Effector memory CD8-positive, alpha-beta T cell (primary cell): Measurements from ENCODE around the gene ARVCF.

ENCODE experiments used
- ATAC-seq: fragments of 150-1000 bp; cut with Tn5 transposase; replicated peaks from 2 replicates; pipeline ENCODE4 v1.10.0; 2021; ENCODE audit warnings: mild to moderate bottlenecking, moderate library complexity
- DNase-seq, 3 experiments: peaks; one replicate each; pipeline ENCODE4 v3.0.0; 2021
- H3K27ac Mint-ChIP-seq, 2 donors: one replicate each; pipeline ENCODE4 v1.8.0; 2022; ENCODE audit warnings: mild to moderate bottlenecking in 2 of 2, mixed read lengths in 2 of 2, moderate library complexity in 2 of 2
- H3K27me3 Mint-ChIP-seq, 2 donors: one replicate each; pipeline ENCODE4 v1.8.0; 2022; ENCODE audit warnings: mixed read lengths in 2 of 2
- H3K36me3 Mint-ChIP-seq: one replicate; pipeline ENCODE4 v1.8.0; 2022; ENCODE audit warnings: mild to moderate bottlenecking, moderate library complexity, mixed read lengths; ENCODE audit not compliant: insufficient read depth
- H3K4me1 Mint-ChIP-seq, 2 donors: one replicate each; pipeline ENCODE4 v1.8.0; 2022; ENCODE audit warnings: low read depth in 2 of 2, mixed read lengths in 2 of 2
- H3K4me3 Mint-ChIP-seq, 2 donors: one replicate each; pipeline ENCODE4 v1.8.0; 2022; ENCODE audit warnings: mild to moderate bottlenecking in 2 of 2, mixed read lengths in 2 of 2, moderate library complexity in 2 of 2
- H3K9me3 Mint-ChIP-seq, 2 donors: one replicate each; pipeline ENCODE4 v1.8.0; 2022; ENCODE audit warnings: mixed read lengths in 2 of 2
- total RNA-seq, 9 experiments: gene quantifications; one replicate each; lab custom pipeline; 2026; lab: John Stamatoyannopoulos, UW

The ARVCF gene, protein sequence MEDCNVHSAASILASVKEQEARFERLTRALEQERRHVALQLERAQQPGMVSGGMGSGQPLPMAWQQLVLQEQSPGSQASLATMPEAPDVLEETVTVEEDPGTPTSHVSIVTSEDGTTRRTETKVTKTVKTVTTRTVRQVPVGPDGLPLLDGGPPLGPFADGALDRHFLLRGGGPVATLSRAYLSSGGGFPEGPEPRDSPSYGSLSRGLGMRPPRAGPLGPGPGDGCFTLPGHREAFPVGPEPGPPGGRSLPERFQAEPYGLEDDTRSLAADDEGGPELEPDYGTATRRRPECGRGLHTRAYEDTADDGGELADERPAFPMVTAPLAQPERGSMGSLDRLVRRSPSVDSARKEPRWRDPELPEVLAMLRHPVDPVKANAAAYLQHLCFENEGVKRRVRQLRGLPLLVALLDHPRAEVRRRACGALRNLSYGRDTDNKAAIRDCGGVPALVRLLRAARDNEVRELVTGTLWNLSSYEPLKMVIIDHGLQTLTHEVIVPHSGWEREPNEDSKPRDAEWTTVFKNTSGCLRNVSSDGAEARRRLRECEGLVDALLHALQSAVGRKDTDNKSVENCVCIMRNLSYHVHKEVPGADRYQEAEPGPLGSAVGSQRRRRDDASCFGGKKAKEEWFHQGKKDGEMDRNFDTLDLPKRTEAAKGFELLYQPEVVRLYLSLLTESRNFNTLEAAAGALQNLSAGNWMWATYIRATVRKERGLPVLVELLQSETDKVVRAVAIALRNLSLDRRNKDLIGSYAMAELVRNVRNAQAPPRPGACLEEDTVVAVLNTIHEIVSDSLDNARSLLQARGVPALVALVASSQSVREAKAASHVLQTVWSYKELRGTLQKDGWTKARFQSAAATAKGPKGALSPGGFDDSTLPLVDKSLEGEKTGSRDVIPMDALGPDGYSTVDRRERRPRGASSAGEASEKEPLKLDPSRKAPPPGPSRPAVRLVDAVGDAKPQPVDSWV
- 1.3 to 9.5 (median 3.2) reads per million in 9 experiments for total RNA-seq

DNA sequence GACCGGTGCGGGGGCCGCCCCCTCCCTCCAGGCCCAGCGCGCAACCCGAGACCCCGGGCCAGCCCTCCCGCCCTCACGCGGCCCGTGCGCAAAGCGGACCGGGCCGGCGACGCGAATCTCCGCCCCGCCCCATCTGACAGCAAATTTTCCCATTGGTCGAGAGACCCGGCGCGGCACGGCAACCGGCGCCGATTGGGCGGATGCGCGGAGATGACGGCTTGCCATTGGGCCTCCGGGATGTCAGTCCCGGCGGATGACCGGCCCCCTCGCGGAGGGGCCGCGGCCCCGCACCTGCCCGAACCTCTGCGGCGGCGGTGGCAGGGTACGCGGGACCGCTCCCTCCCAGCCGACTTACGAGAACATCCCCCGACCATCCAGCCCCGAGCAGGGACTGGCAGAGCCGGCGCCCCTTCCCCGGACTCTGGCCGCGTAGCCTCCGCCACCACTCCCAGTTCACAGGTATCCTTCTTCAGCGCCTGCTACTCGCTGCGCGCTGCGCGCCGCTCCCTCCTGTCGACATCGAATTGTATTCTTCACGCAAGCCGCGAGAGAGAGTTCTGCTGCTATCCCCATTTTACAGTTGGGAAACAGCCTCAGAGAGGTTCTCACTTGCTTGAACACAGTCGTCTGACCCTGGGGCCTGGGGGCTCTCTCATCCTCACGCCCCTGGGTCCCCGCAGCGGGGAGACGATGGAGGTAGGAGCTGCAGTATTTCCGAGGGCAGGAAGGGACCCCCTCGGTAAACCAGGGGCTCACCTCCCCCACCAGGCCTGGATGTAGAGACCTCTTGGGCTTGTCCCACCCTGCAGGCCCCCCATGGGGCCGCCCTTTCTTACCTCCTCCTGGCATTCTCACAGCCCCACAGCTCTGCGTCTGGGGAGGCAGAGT is at the start of gene ARVCF:
TSS of gene ARVCF (minus strand) at position 90 of the 888 bp plus-strand sequence. CDS start 26,029 bp downstream, outside the sequence.
- H3K27me3 Mint-ChIP-seq = peaks cover 0 to 7% of the 10 kb centered on the region in 2 donors
- H3K36me3 Mint-ChIP-seq = peaks cover 18% of the 10 kb centered on the region
- H3K27ac Mint-ChIP-seq = peak within 1 kb of the TSS in 1 of 2 donors; percentile 66
- peak within 1 kb of the TSS; percentile 84 to 85 for H3K4me3 Mint-ChIP-seq
- peak; percentile 65 for ATAC-seq
- H3K9me3 Mint-ChIP-seq = no peaks in the 10 kb centered on the region
- peaks cover 11 to 18% of the 10 kb centered on the region in 2 donors for H3K4me1 Mint-ChIP-seq
- DNase-seq = peak; percentile 90 to 92 (median 91)

GRCh38 chr22:20065896-20066616 is 49.4 kb upstream of the ARVCF start:
- ATAC-seq = no peak
- H3K36me3 Mint-ChIP-seq = peaks cover 14% of the 10 kb centered on the region
- peaks cover 4 to 7% of the 10 kb centered on the region in 2 donors for H3K4me1 Mint-ChIP-seq
- H3K27ac Mint-ChIP-seq = peak overlapping the region in 1 of 2 donors; percentile 4
- H3K27me3 Mint-ChIP-seq = no peaks in the 10 kb centered on the region
- DNase-seq = no peak
- no peaks in the 10 kb centered on the region for H3K9me3 Mint-ChIP-seq
- H3K4me3 Mint-ChIP-seq = no peak overlapping the region

GRCh38 chr22:20064545-20065262 is 48.1 kb upstream of the ARVCF start:
- Mint-ChIP-seq H3K36me3 (peaks cover 14% of the 10 kb centered on the region), H3K27ac (no peak overlapping the region), H3K9me3 (no peaks in the 10 kb centered on the region), H3K27me3 (no peaks in the 10 kb centered on the region), H3K4me3 (no peak overlapping the region), H3K4me1 (peaks cover 4 to 7% of the 10 kb centered on the region in 2 donors)
- DNase-seq (no peak), ATAC-seq (no peak)

GRCh38 chr22:20064140-20064480 is 47.5 kb upstream of the ARVCF start:
- no peak overlapping the region for H3K27ac Mint-ChIP-seq
- H3K36me3 Mint-ChIP-seq = peaks cover 14% of the 10 kb centered on the region
- no peaks in the 10 kb centered on the region for H3K27me3 Mint-ChIP-seq
- DNase-seq (no peak), ATAC-seq (no peak)
- no peak overlapping the region for H3K4me3 Mint-ChIP-seq
- H3K4me1 Mint-ChIP-seq = peaks cover 4 to 11% of the 10 kb centered on the region in 2 donors
- H3K9me3 Mint-ChIP-seq = no peaks in the 10 kb centered on the region

DNA sequence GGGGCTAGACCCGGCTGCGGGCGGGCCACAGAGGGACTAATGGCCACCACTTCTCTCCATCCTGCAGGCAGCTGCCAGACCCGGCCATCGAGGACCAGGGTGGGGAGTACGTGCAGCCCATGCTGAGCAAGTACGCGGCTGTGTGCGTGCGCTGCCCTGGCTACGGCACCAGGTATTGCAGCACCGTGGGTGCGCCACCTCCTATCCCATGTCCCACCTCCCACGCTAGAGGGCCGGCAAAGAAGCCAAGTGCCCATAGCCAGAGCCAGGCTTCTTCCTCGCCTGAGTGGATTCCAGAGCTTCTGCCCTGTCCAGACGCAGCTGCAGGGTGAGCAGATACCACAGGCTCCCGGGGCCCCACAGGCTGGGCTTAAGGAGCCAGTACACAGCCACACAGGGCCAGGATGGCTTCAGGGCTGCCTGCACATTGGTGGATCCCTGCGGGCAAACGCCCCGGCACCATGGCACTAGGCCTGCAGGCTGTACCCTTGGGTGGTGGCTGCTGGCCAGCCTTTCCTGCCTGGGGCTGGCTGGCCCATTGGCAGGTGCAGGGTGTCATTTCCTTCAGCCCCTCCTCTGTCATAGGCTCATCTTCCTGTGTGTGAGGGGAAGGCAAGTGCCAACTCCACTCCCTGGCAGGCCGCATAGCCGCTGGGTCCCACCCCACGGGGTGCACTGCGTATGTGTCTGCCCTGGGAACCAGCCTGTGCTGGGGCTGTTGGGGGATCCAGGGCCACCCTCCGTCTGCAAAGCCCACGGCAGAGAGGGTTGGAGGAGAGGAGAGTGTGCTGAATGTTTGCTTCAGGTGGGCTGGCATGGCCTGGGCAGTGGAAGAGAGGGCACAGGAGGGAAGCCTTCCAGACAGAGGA is 46.9 kb upstream of the ARVCF start:
- Mint-ChIP-seq H3K27ac (no peak overlapping the region), H3K36me3 (peaks cover 14% of the 10 kb centered on the region), H3K27me3 (no peaks in the 10 kb centered on the region), H3K4me3 (no peak overlapping the region), H3K9me3 (no peaks in the 10 kb centered on the region), H3K4me1 (peaks cover 7 to 14% of the 10 kb centered on the region in 2 donors)
- ATAC-seq (no peak), DNase-seq (no peak)

GRCh38 chr22:20062766-20063083 is 46.1 kb upstream of the ARVCF start:
- no peaks in the 10 kb centered on the region for H3K9me3 Mint-ChIP-seq
- peaks cover 16% of the 10 kb centered on the region for H3K36me3 Mint-ChIP-seq
- no peak overlapping the region for H3K27ac Mint-ChIP-seq
- H3K4me1 Mint-ChIP-seq = peaks cover 10 to 20% of the 10 kb centered on the region in 2 donors
- no peak overlapping the region for H3K4me3 Mint-ChIP-seq
- no peaks in the 10 kb centered on the region for H3K27me3 Mint-ChIP-seq
- DNase-seq = no peak
- ATAC-seq = no peak

GRCh38 chr22:20062043-20062765 is 45.6 kb upstream of the ARVCF start:
- no peaks in the 10 kb centered on the region for H3K27me3 Mint-ChIP-seq
- peaks cover 17% of the 10 kb centered on the region for H3K36me3 Mint-ChIP-seq
- H3K9me3 Mint-ChIP-seq = no peaks in the 10 kb centered on the region
- DNase-seq (no peak), ATAC-seq (no peak)
- no peak overlapping the region for H3K4me3 Mint-ChIP-seq
- H3K4me1 Mint-ChIP-seq = peaks cover 10 to 20% of the 10 kb centered on the region in 2 donors
- H3K27ac Mint-ChIP-seq = no peak overlapping the region

GRCh38 chr22:20061481-20061861 is 44.8 kb upstream of the ARVCF start:
- DNase-seq (no peak), ATAC-seq (no peak)
- no peaks in the 10 kb centered on the region for H3K27me3 Mint-ChIP-seq
- no peaks in the 10 kb centered on the region for H3K9me3 Mint-ChIP-seq
- peaks cover 13% of the 10 kb centered on the region for H3K36me3 Mint-ChIP-seq
- H3K4me3 Mint-ChIP-seq = no peak overlapping the region
- H3K27ac Mint-ChIP-seq = no peak overlapping the region
- peaks cover 10 to 20% of the 10 kb centered on the region in 2 donors for H3K4me1 Mint-ChIP-seq

DNA sequence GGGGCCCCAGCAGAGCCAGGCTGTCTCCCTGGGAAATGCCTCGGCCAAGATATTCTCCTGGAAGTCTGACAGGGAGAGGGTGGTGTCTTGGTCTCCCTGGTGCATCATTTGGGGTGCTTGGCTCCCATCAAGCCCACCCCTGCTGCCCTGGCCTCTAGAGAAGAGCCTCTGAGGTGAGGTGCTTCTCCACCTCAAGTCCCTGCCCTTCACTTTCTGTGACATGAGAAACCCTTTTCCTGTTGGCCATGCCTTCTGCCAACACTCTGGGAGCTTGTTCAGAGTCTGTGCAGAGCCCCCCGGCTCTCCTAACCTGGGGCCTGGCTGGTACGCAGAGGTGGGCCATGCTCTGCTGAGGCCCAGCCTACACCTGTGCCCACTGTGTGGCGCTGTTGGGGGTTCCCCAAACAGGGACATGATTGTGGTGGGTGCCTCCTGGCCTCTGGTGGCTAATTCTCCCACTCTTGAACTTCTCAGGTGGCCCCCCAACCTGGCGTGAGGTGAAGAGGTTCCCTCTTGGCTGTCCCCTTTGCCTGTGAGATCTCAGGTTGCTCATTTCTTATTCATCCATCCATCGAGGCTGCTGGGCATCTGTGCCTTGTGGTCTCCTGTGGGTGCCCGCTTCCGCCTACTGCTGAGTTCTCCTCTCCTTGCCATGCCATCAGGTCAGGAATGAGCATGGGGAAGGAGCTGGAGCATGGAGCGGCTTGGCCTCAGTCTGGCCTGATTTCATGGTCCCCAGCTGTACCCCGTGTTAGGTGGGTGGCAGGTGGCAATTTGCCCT is 44.3 kb upstream of the ARVCF start:
- Mint-ChIP-seq H3K27ac (no peak overlapping the region), H3K36me3 (peaks cover 13% of the 10 kb centered on the region), H3K4me3 (no peak overlapping the region), H3K27me3 (no peaks in the 10 kb centered on the region), H3K9me3 (no peaks in the 10 kb centered on the region), H3K4me1 (peaks cover 10 to 20% of the 10 kb centered on the region in 2 donors)
- ATAC-seq (peak; percentile 47), DNase-seq (peak in 2 of 3 experiments; percentile 15 to 18)

- no peak overlapping the region for H3K4me3 Mint-ChIP-seq
- no peaks in the 10 kb centered on the region for H3K27me3 Mint-ChIP-seq
- H3K4me1 Mint-ChIP-seq = peaks cover 10 to 20% of the 10 kb centered on the region in 2 donors
- DNase-seq (no peak), ATAC-seq (no peak)
- no peaks in the 10 kb centered on the region for H3K9me3 Mint-ChIP-seq
- peaks cover 22% of the 10 kb centered on the region for H3K36me3 Mint-ChIP-seq
- H3K27ac Mint-ChIP-seq = peak overlapping the region; percentile 30 to 35
These were observed 42.6 kb upstream of the ARVCF start for GRCh38 chr22:20058989-20059770.
